Renal pelvis (tissue), 4 donors: Measurements from ENCODE around the gene PLA2G3. TPM values are rescaled to one million over a fixed set of nuclear protein-coding genes. Genes with fewer than 3 reads are reported as not detected.
"Not testable (repeated sequence)": the region's sequence is repeated elsewhere in the genome, so short reads cannot be mapped to it uniquely, and the experiment has no call there.

ENCODE experiments used
- DNase-seq: peaks from one replicate; pipeline ENCODE4 v3.0.0-alpha.2; 2013
- polyA plus RNA-seq, 3 donors: library from polyadenylated mRNA; unstranded; fragments of 120-200 nt; gene quantifications; one replicate each; pipeline ENCODE4 v1.2.1, GENCODE V29; 2013; ENCODE audit not compliant: insufficient read length in 3 of 3

Gene PLA2G3
- polyA plus RNA-seq, 3 donors = 0.16 to 0.21 (median 0.19) TPM

- DNase-seq = no peak
Observed at GRCh38 chr22:31124290-31124689, 16.0 kb downstream of the PLA2G3 start.

- no peak for DNase-seq
Observed at GRCh38 chr22:31123292-31123602, 17.1 kb downstream of the PLA2G3 start.

GRCh38 chr22:31122532-31123291 lies 17.6 kb downstream of the PLA2G3 start, which contains the start of gene INPP5J:
INPP5J (plus strand) TSS chr22:31122966; CDS start chr22:31123015, 49 bp downstream.
- peak; percentile 65 for DNase-seq

GRCh38 chr22:31122196-31122531 lies 18.1 kb downstream of the PLA2G3 start:
- DNase-seq = no peak

- DNase-seq = no peak
Observed at GRCh38 chr22:31121403-31121802, 18.9 kb downstream of the PLA2G3 start.

- DNase-seq = no peak
Observed at GRCh38 chr22:31120642-31121041, 19.7 kb downstream of the PLA2G3 start.

GRCh38 chr22:31120230-31120629 lies 20.1 kb downstream of the PLA2G3 start:
- DNase-seq = no peak

- no peak for DNase-seq
Observed at GRCh38 chr22:31119026-31119717, 21.1 kb downstream of the PLA2G3 start.

GRCh38 chr22:31118046-31118820 lies 22.1 kb downstream of the PLA2G3 start:
- no peak for DNase-seq

GRCh38 chr22:31112547-31113091 lies 27.7 kb downstream of the PLA2G3 start:
- not testable (repeated sequence) for DNase-seq

- no peak for DNase-seq
Observed at GRCh38 chr22:31107894-31108218, 32.5 kb downstream of the PLA2G3 start.

GRCh38 chr22:31107178-31107893 lies 33.0 kb downstream of the PLA2G3 start, which contains the start of gene SELENOM:
SELENOM (minus strand) TSS chr22:31107568; CDS start chr22:31107505, 63 bp downstream.
- DNase-seq = peak; percentile 93

GRCh38 chr22:31106731-31107177 lies 33.6 kb downstream of the PLA2G3 start:
- no peak for DNase-seq

- no peak for DNase-seq
Observed at GRCh38 chr22:31106001-31106571, 34.2 kb downstream of the PLA2G3 start.

- DNase-seq = no peak
Observed at GRCh38 chr22:31105282-31105929, 34.9 kb downstream of the PLA2G3 start.

- no peak for DNase-seq
Observed at GRCh38 chr22:31104869-31105268, 35.4 kb downstream of the PLA2G3 start.

- no peak for DNase-seq
Observed at GRCh38 chr22:31103899-31104694, 36.2 kb downstream of the PLA2G3 start.

- no peak for DNase-seq
Observed at GRCh38 chr22:31103111-31103510, 37.2 kb downstream of the PLA2G3 start.

- no peak for DNase-seq
Observed at GRCh38 chr22:31102441-31103081, 37.7 kb downstream of the PLA2G3 start.
